AG04450 (cell line): ENCODE results near the gene TRIM33. TPM values are rescaled to one million over a fixed set of nuclear protein-coding genes. Genes with fewer than 3 reads are reported as not detected.

Experiments used
- CTCF ChIA-PET: fragments of 300-600, 350-600 bp; formaldehyde crosslinking; extraction: SDS; loops from one replicate; lab custom pipeline; 2022; ENCODE audit warnings: antibody characterized with exemption, inconsistent platforms; lab: Charles Lee
- POLR2A ChIA-PET: fragments of 350-600 bp; formaldehyde crosslinking; extraction: SDS; loops from one replicate; lab custom pipeline; 2021; ENCODE audit warnings: antibody characterized with exemption, inconsistent platforms; lab: Yijun Ruan, JAX
- DNase-seq: peaks from one replicate; pipeline ENCODE4 v3.0.0-alpha.2; 2011; ENCODE audit warnings: low read depth, low spot score
- H3K27ac ChIP-seq: one replicate; pipeline ENCODE4 v1.5.1; 2012; ENCODE audit warnings: low read depth, low read length, control low read depth
- H3K27me3 ChIP-seq: one replicate; pipeline ENCODE4 v1.6.0; 2012; ENCODE audit warnings: low read length; ENCODE audit not compliant: control insufficient read depth, insufficient read depth
- H3K4me3 ChIP-seq: 2 replicates; pipeline ENCODE4 v1.5.1; 2011; ENCODE audit warnings: mild to moderate bottlenecking, low read depth, low read length, control low read depth
- H3K9me3 ChIP-seq: 2 replicates; pipeline ENCODE4 v1.5.1; 2012; ENCODE audit warnings: low read length; ENCODE audit not compliant: control insufficient read depth, insufficient read depth
- CTCF ChIP-seq: IDR thresholded peaks from 2 replicates; pipeline ENCODE4 v1.5.1; 2011; ENCODE audit warnings: low read depth, low read length, control low read depth, inconsistent platforms
- polyA plus RNA-seq: library from polyadenylated mRNA; depleted of rRNA; stranded (reverse); fragments of >200 nt; gene quantifications from 2 replicates; pipeline ENCODE4 v1.2.3, GENCODE V29; 2011

Gene TRIM33
- polyA plus RNA-seq, 1 experiment, result 21.1 TPM

DNA sequence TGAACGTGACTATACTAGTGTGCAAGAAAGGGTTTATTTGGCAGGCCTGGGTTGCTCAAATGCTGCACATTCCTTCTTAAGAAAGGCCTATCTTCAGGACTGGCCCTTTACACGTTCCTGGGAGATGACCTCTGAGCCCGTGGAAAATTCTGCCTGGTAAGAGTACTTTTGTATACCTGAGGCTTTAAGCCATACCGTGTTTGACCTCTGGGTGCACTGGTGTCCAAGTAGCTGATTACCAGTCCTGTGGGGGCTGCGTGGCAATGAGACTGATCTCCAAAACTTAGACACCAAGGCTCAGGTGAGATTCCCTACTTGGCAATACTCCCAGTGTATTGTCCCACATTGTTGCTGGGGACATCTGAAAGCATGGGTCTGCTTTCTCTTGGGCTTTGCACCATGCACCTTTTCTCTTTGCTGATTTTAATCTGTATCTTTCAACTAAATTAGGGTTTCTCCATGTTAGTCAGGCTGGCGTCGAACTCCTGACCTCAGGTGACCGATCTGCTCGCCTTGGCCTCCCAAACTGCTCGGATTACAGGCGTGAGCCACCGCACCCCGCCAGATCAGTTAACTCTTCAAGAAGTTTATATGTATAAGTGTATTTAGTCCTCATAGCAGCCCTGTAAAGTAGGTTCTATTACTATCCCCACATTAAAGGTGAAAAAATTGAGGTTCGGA lies 44.5 kb downstream of the TRIM33 start:
- Histone ChIP-seq H3K9me3 (no peaks in the 10 kb centered on the region; the same call in 1 of the 2 replicates), H3K4me3 (no peak overlapping the region), H3K27me3 (no peaks in the 10 kb centered on the region), H3K27ac (no peak overlapping the region)
- DNase-seq, result no peak
- ChIA-PET POLR2A (interaction anchor here (0.5 kb wide), 1 partner anchor 53 kb away, joined by 7 read pairs; no protein-coding TSS in a partner anchor), CTCF (no interaction called here)
- no peak for TF ChIP-seq CTCF

DNA sequence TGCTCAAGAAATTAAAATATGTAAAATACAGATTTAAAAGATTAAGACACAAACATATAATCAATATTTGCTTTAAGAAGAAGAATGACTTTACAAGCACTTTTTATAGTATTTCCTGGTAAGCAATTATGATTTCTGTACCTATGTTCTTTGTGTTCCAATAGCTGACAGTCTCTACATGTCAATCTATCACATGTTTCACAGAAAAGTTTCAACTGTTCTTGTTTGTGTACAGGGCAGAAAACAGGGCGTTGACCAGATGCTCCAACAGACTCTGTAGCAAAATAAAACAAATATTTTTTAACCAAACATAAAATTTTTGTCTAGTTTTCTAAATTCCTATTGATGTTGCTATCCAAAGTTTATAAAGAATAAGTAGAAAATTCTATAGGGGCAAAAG lies 48.0 kb downstream of the TRIM33 start:
- POLR2A ChIA-PET, result no interaction called here
- peaks cover 5% of the 10 kb centered on the region for H3K9me3 ChIP-seq
- no peak for TF ChIP-seq CTCF

DNA sequence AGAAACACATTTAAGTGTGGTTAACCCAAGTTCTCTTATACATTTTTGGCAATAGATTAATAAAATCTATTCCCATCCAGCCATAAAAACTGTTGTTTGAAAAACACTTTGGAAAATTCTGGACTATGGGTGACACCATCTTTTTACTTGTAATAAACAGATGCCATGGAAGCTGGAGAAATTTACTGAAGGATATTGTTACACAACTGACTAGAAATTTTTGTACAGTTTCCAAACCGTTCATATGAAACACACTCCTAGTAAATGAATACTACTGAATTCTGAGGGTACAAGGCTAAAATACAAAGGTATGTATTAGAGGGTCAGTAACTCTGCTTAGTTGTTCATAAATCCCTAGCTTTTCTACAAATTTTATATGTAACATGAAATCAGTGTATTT lies 48.7 kb downstream of the TRIM33 start:
- no peak for DNase-seq
- ChIA-PET CTCF (interaction anchor here (1.0 to 1.3 kb wide), 2 partner anchors 34 to 115 kb away, joined by 3 to 4 read pairs; no protein-coding TSS in a partner anchor), POLR2A (no interaction called here)
- H3K27me3 ChIP-seq, result no peaks in the 10 kb centered on the region
- no peak for TF ChIP-seq CTCF
- H3K27ac ChIP-seq, result no peak overlapping the region
- no peak overlapping the region for H3K4me3 ChIP-seq
- peaks cover 5% of the 10 kb centered on the region for H3K9me3 ChIP-seq

More for the DNA sequence above, 48.0 kb downstream of the TRIM33 start:
- CTCF ChIA-PET, result interaction anchor here (1.0 to 1.3 kb wide), 2 partner anchors 35 to 116 kb away, joined by 3 to 4 read pairs; no protein-coding TSS in a partner anchor
- DNase-seq, result no peak
- H3K27me3 ChIP-seq, result no peaks in the 10 kb centered on the region
- no peak overlapping the region for H3K4me3 ChIP-seq
- H3K27ac ChIP-seq, result no peak overlapping the region

DNA sequence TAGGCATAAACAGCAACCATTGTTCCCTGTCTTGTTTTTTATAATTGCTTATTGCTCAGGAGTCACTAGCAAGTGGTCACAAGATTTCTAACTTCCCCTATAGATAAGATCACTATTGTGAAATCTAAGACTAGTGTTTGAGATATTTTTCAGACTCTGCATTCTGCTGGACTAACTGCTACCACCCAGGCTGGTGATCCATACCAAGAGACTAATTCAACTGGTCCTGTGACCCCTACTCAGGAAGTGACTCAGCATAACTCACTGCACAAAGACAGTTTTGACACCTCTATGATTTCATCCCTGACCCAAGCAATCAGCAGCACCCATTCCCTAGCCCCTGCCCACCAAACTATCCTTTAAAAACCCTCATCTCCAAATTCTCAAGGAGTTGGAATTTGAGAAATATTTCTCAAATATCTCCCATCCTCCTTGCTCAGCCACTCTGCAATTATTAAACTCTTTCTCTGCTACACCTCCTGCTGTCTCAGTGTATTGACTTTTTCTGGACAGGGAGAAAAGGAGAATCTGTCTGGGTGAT lies 52.7 kb downstream of the TRIM33 start:
- TF ChIP-seq CTCF, result no peak
- no peaks in the 10 kb centered on the region for H3K27me3 ChIP-seq
- CTCF ChIA-PET, result no interaction called here
- POLR2A ChIA-PET, result no interaction called here
- H3K27ac ChIP-seq, result no peak overlapping the region
- H3K4me3 ChIP-seq, result no peak overlapping the region
- peaks cover 5% of the 10 kb centered on the region; the same call in 1 of the 2 replicates for H3K9me3 ChIP-seq
- no peak for DNase-seq

GRCh38 chr1:114457675-114458236 lies 53.2 kb downstream of the TRIM33 start:
- Histone ChIP-seq H3K27me3 (no peaks in the 10 kb centered on the region), H3K4me3 (no peak overlapping the region), H3K9me3 (peaks cover 5% of the 10 kb centered on the region; the same call in 1 of the 2 replicates), H3K27ac (peak overlapping the region; percentile 34)
- no peak for TF ChIP-seq CTCF
- ChIA-PET POLR2A (no interaction called here), CTCF (interaction anchor here (1.4 kb wide), 1 partner anchor 29 kb away, joined by 3 read pairs; no protein-coding TSS in a partner anchor)
- DNase-seq, result no peak
